ENCODE measurements around the gene KYNU.

KYNU gene

GRCh38 chr2:142920571-142920970 is 43.1 kb downstream of the KYNU start:
- DNase-seq (ENCODE audit: extremely low read depth, low read depth), result no peak

GRCh38 chr2:142926445-142926844 is 49.0 kb downstream of the KYNU start:
- TF ChIP-seq CTCF (IDR thresholded peaks at IDR 0.05; ENCODE audit: low read depth, low read length), result no peak
- no peak for DNase-seq (ENCODE audit: extremely low read depth, low read depth)

More at GRCh38 chr2:142920571-142920970, 43.1 kb downstream of the KYNU start:
- TF ChIP-seq CTCF (IDR thresholded peaks at IDR 0.05; ENCODE audit: low read depth, low read length), result no peak

GRCh38 chr2:142930835-142931398 is 53.5 kb downstream of the KYNU start:
- no peak for DNase-seq (ENCODE audit: extremely low read depth, low read depth)
- TF ChIP-seq CTCF (IDR thresholded peaks at IDR 0.05; ENCODE audit: low read depth, low read length), result no peak

GRCh38 chr2:142933916-142934315 is 56.5 kb downstream of the KYNU start:
- no peak for TF ChIP-seq CTCF (IDR thresholded peaks at IDR 0.05; ENCODE audit: low read depth, low read length)
- no peak for DNase-seq (ENCODE audit: extremely low read depth, low read depth)

GRCh38 chr2:142935563-142936089 is 58.2 kb downstream of the KYNU start:
- no peak for DNase-seq (ENCODE audit: extremely low read depth, low read depth)
- TF ChIP-seq CTCF (IDR thresholded peaks at IDR 0.05; ENCODE audit: low read depth, low read length), result no peak

- DNase-seq (ENCODE audit: extremely low read depth, low read depth), result no peak
- no peak for TF ChIP-seq CTCF (IDR thresholded peaks at IDR 0.05; ENCODE audit: low read depth, low read length)
These were observed 59.2 kb downstream of the KYNU start for GRCh38 chr2:142936629-142937028.

- DNase-seq (ENCODE audit: extremely low read depth, low read depth), result no peak
- TF ChIP-seq CTCF (IDR thresholded peaks at IDR 0.05; ENCODE audit: low read depth, low read length), result no peak
These were observed 59.9 kb downstream of the KYNU start for GRCh38 chr2:142937347-142937746.

Data from AG09319 (cell line).